Heart left ventricle (tissue), 13 donors: Measurements from ENCODE around the gene CHCHD6.

Experiments
- CTCF ChIP-seq, 12 donors: fragments of 200-600 bp; sonication (generic) in 4 of 12; IDR thresholded peaks; one replicate each; pipeline versions ENCODE4 v1.5.0 to v1.8.0; 2018 to 2022; ENCODE audit warnings: antibody characterized with exemption in 12 of 12, mild to moderate bottlenecking in 5 of 12
- POLR2A ChIP-seq, 2 donors: fragments of 450-650 bp; IDR thresholded peaks; one replicate each; pipeline ENCODE4 v1.6.1; 2017; ENCODE audit warnings: antibody characterized with exemption in 2 of 2, mild to moderate bottlenecking in 2 of 2, moderate library complexity in 2 of 2
- donor health status: ischemic (EF 13 %, LVEDD 7.1; RV severe dilation, severe dysfunction).
- donor health status: DM: no; HTN: yes; CAD: no.
- donor health status: DM: no; HTN: no; CAD: no.
- donor health status: ischemic (EF 25% LVEDD 6.9; RV normal size, moderate dysfunction).
- donor health status: ischemic (EF 25% LVEDD 5.7; RV mildly dilated, moderate dysfunction).
- donor health status: ischemic (EF 35%, LVEDD 5.7; RV mildly dilated, moderate dysfunction).
- donor health status: nonischemic (EF 11% LVEDD 7.7; RV severe dilation, severe dysfunction).
- donor health status: DM: yes; HTN: yes; CAD: no.
- donor health status: PGD.
- donor health status: ischemic (EF 29% LVEDD 5.4; RV normal size, mild dysfunction).
- donor health status: nonischemic (EF 23%, LVEDD 6.1; RV moderate dilation, normal function).

GRCh38 chr3:126683069-126683468, 21.0 kb upstream of the CHCHD6 start:
- TF ChIP-seq CTCF (IDR thresholded peaks at IDR 0.05) (no peak), POLR2A (IDR thresholded peaks at IDR 0.05) (no peak)
